ENCODE results near the gene ABCD4. TPM values are rescaled to one million over a fixed set of nuclear protein-coding genes. Genes with fewer than 3 reads are reported as not detected.
A peak's percentile ranks its signal among the peaks of the same experiment; 100 is the strongest.

The ABCD4 gene
- total RNA-seq, 4 donors from 2014 or later, result 20.7 to 32.2 (median 23.2) TPM

DNA sequence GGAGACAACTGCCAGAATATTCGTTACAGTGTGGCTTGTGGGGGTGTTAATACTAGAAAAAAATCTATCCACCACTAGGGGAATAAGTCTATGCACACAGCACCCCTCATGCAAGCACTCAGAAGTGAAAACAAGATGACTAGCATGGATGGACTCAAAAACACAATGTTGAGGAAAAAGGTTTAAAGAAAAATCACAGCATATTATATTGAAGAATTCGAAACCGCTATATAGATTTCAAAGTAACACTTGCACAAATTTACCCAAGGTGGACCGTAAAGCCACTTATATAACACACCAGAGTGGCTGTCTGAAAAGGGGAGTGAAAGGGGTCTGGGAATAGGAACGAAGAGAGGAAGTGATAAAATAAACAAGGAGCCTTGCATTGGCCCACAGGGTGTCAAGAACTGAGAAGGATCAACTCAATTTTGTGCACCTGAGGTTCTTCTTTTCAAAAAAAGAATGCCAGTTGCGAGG lies 544 bp downstream of the ABCD4 start:
- Histone ChIP-seq H3K4me1 (peaks cover 12 to 52% (median 21%) of the 10 kb centered on the region in 3 donors), H3K9me3 (no peaks in the 10 kb centered on the region), H3K27me3 (no peaks in the 10 kb centered on the region), H3K27ac (peak overlapping the region; percentile 84 to 94 (median 88)), H3K36me3 (peaks cover 0 to 28% (median 11%) of the 10 kb centered on the region in 3 donors), H3K4me3 (peak overlapping the region; percentile 72 to 92 (median 89))
- whole genome bisulfite sequencing, 2 donors, result 1% methylated on average over 6 of the region's 6 CpGs
- DNase-seq, result no peak
- intact Hi-C loops (cut with DNase I), result no loop called here
- TF ChIP-seq, protein P1, sequence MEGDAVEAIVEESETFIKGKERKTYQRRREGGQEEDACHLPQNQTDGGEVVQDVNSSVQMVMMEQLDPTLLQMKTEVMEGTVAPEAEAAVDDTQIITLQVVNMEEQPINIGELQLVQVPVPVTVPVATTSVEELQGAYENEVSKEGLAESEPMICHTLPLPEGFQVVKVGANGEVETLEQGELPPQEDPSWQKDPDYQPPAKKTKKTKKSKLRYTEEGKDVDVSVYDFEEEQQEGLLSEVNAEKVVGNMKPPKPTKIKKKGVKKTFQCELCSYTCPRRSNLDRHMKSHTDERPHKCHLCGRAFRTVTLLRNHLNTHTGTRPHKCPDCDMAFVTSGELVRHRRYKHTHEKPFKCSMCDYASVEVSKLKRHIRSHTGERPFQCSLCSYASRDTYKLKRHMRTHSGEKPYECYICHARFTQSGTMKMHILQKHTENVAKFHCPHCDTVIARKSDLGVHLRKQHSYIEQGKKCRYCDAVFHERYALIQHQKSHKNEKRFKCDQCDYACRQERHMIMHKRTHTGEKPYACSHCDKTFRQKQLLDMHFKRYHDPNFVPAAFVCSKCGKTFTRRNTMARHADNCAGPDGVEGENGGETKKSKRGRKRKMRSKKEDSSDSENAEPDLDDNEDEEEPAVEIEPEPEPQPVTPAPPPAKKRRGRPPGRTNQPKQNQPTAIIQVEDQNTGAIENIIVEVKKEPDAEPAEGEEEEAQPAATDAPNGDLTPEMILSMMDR (IDR thresholded peaks at IDR 0.05), result peak in 4 of 6 experiments; percentile 36 to 63 (median 53)
- no peak for TF ChIP-seq POLR2A (IDR thresholded peaks at IDR 0.05)

DNA sequence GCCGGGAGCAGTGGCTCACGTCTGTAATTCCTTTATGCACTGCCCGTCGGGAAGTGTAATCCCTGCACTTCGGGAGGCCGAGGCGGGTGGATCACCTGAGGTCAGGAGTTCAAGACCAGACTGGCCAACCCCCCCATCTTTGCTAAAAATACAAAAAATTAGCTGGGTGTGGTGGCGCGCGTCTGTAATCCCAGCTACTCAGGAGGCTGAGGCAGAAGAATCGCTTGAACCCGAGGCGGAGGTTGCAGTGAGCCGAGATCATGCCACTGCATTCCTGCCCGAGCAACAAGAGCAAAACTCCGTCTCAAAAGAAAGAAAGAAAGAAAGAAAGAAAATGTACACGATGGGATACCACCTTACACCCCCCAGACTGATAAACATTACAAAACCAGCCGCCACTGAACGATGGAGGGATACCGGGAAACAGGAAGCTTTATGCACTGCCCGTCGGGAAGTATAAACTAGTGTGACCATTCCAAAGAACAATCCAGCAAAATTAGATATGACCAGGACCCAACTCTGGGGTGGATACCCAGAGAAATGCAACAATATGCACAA lies 1.1 kb downstream of the ABCD4 start:
- 14 to 25% methylated on average over 22 of the region's 22 CpGs for WGBS, 2 donors
- Histone ChIP-seq H3K27ac (peak overlapping the region in 3 of 4 donors; percentile 84 to 94 (median 89)), H3K4me3 (peak overlapping the region; percentile 72 to 92 (median 89)), H3K4me1 (peaks cover 12 to 52% (median 21%) of the 10 kb centered on the region in 3 donors), H3K36me3 (peaks cover 0 to 33% (median 16%) of the 10 kb centered on the region in 3 donors), H3K27me3 (no peaks in the 10 kb centered on the region), H3K9me3 (no peaks in the 10 kb centered on the region)
- DNase-seq, result no peak
- TF ChIP-seq POLR2A (IDR thresholded peaks at IDR 0.05), result no peak
- TF ChIP-seq, protein P1 (IDR thresholded peaks at IDR 0.05), result no peak
- intact Hi-C loops (cut with DNase I), result no loop called here

DNA sequence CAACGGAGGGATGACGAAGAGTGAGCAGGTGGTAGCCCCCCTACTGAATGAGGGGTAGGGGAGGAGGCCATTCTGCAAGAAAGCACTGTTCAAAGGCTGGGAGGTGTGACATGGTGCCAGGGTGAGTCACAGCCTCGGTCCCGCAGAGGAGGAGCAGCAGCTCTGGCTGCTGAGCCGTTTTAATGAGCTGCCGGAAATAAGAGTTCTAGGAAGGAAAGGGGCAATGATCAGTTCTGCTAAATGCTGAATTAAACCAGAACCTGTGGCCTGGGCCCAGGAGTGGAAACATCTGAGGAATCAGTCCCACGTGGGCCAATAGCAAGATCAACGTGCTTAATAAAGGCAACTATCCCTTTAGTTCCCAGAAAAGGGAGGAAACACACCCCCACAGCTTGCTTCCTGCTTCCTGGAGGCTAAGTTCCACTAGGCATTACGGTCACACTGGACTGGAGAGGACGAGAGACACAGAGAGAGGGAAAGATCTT lies 3.6 kb downstream of the ABCD4 start:
- TF ChIP-seq, protein P1 (IDR thresholded peaks at IDR 0.05), result no peak
- no peak for TF ChIP-seq POLR2A (IDR thresholded peaks at IDR 0.05)
- DNase-seq, result no peak
- intact Hi-C loops (cut with DNase I), result no loop called here

DNA sequence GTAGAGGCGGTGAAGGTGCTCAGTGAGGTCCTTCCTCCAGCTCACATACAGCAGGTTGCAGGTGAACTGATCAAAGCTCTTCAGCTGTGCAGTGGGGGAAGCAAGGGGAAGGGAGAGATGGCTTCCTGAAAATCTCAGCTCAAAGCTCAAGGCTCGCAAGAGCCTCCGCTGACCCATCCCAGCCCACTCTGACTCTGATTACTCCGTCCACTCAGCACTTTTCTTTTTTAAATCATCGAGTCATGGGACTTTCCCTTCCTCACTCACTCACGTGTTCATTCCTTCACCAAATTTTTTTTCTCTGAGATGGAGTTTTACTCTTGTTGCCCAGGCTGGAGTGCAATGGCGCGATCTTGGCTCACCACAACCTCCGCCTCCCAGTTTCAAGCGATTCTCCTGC lies 4.7 kb downstream of the ABCD4 start:
- Histone ChIP-seq H3K27ac (no peak overlapping the region), H3K4me1 (peaks cover 12 to 49% (median 16%) of the 10 kb centered on the region in 3 donors), H3K36me3 (peaks cover 14 to 69% (median 33%) of the 10 kb centered on the region in 3 donors), H3K27me3 (no peaks in the 10 kb centered on the region), H3K9me3 (no peaks in the 10 kb centered on the region), H3K4me3 (no peak overlapping the region)
- intact Hi-C loops (cut with DNase I), result no loop called here
- TF ChIP-seq POLR2A (IDR thresholded peaks at IDR 0.05), result no peak
- TF ChIP-seq, protein P1 (IDR thresholded peaks at IDR 0.05), result no peak
- DNase-seq, result no peak
- 84 to 85% methylated on average over 9 to 10 of the region's 10 CpGs for WGBS, 2 donors

More for the DNA sequence above, 3.6 kb downstream of the ABCD4 start:
- Histone ChIP-seq H3K27me3 (no peaks in the 10 kb centered on the region), H3K9me3 (no peaks in the 10 kb centered on the region), H3K27ac (peak overlapping the region; percentile 65 to 77 (median 72)), H3K36me3 (peaks cover 14 to 58% (median 33%) of the 10 kb centered on the region in 3 donors), H3K4me3 (peak overlapping the region in 1 of 4 donors; percentile 1), H3K4me1 (peaks cover 12 to 59% (median 21%) of the 10 kb centered on the region in 3 donors)
- WGBS, 2 donors, result 32 to 40% methylated on average over 10 of the region's 10 CpGs

DNA sequence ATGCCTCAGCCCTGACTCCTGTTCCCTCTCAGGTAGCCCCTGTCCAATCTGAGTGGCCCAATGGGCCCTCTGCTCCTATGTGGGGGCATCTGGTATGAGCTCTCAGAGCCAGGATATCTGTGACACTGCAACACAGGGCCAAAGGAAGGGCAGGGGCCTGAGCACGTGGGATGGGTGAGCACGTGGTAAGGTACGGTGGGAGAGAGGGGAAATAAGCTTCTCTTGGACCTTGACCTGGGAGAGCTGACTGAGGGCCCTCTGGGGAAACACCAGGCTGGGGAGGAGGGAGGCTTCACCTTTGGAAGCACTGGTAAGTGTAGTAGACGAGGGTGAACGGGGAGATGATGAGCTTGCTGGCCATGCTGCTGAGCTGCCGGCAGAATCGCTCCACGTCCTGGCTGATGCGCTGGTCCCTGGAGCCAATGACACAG lies 6.7 kb downstream of the ABCD4 start:
- 87% methylated on average over 4 to 9 of the region's 9 CpGs for WGBS, 2 donors
- intact Hi-C loops (cut with DNase I), result no loop called here
- no peak for DNase-seq
- no peak for TF ChIP-seq POLR2A (IDR thresholded peaks at IDR 0.05)
- TF ChIP-seq, protein P1 (IDR thresholded peaks at IDR 0.05), result no peak
- Histone ChIP-seq H3K36me3 (peaks cover 30 to 88% (median 44%) of the 10 kb centered on the region in 3 donors), H3K27me3 (no peaks in the 10 kb centered on the region), H3K9me3 (no peaks in the 10 kb centered on the region), H3K27ac (no peak overlapping the region), H3K4me1 (peaks cover 8 to 38% (median 10%) of the 10 kb centered on the region in 3 donors), H3K4me3 (no peak overlapping the region)

Measured in esophagus squamous epithelium (tissue), 5 donors.